HG03378 (cell line): ENCODE data around the gene EIF3F.

Experiments used
- ATAC-seq: cut with Tn5 transposase; IDR thresholded peaks from one replicate; pipeline ENCODE4 v1.9.1; 2021; ENCODE audit warnings: mild to moderate bottlenecking, moderate library complexity; ENCODE audit not compliant: unreplicated experiment

Gene EIF3F

GRCh38 chr11:7986768-7987559, at the start of gene EIF3F:
TSS of gene EIF3F (plus strand) at chr11:7987337. CDS start at chr11:7987353, 16 bp downstream.
- peak; percentile 97 for ATAC-seq

- ATAC-seq, result no peak
Observed at GRCh38 chr11:7941146-7941545, 46.0 kb upstream of the EIF3F start.

- ATAC-seq, result no peak
Observed at GRCh38 chr11:7941608-7942007, 45.5 kb upstream of the EIF3F start, which contains the start of gene OR10A3. TSS of gene OR10A3 (minus strand) at chr11:7941708. CDS start at chr11:7939520, 2,188 bp downstream.

- ATAC-seq, result no peak
Observed at GRCh38 chr11:7944123-7944522, 43.0 kb upstream of the EIF3F start.

- no peak for ATAC-seq
Observed at GRCh38 chr11:7949934-7950333, 37.2 kb upstream of the EIF3F start.

- no peak for ATAC-seq
Observed at GRCh38 chr11:7955191-7955590, 31.9 kb upstream of the EIF3F start.

- ATAC-seq, result no peak
Observed at GRCh38 chr11:7964261-7964660, 22.9 kb upstream of the EIF3F start.

GRCh38 chr11:7964873-7965272, 22.3 kb upstream of the EIF3F start:
- ATAC-seq, result no peak

GRCh38 chr11:7965386-7965785, 21.8 kb upstream of the EIF3F start, which contains the start of gene NLRP10:
TSS of gene NLRP10 (minus strand) at chr11:7965447. CDS start at chr11:7963495, 1,952 bp downstream.
- ATAC-seq, result no peak

- ATAC-seq, result no peak
Observed at GRCh38 chr11:7967097-7967496, 20.0 kb upstream of the EIF3F start.

GRCh38 chr11:7967826-7968225, 19.3 kb upstream of the EIF3F start:
- no peak for ATAC-seq

- ATAC-seq, result no peak
Observed at GRCh38 chr11:7968686-7969085, 18.5 kb upstream of the EIF3F start.

- ATAC-seq, result no peak
Observed at GRCh38 chr11:7969756-7970646, 17.1 kb upstream of the EIF3F start.

GRCh38 chr11:7971846-7972245, 15.3 kb upstream of the EIF3F start:
- ATAC-seq, result no peak

- no peak for ATAC-seq
Observed at GRCh38 chr11:7973011-7973410, 14.1 kb upstream of the EIF3F start.

GRCh38 chr11:7974668-7975067, 12.5 kb upstream of the EIF3F start:
- no peak for ATAC-seq

- ATAC-seq, result no peak
Observed at GRCh38 chr11:7977232-7977917, 9.8 kb upstream of the EIF3F start.

GRCh38 chr11:7981619-7982157, 5.4 kb upstream of the EIF3F start:
- ATAC-seq, result no peak

- ATAC-seq, result peak; percentile 49
Observed at GRCh38 chr11:7982582-7983119, 4.5 kb upstream of the EIF3F start.

- no peak for ATAC-seq
Observed at GRCh38 chr11:7983832-7984590, 3.1 kb upstream of the EIF3F start.
